ENCODE measurements around the gene KRT3.

Gene KRT3
- long read RNA-seq, donor 1, result 0 reads
- long read RNA-seq, donor 2, result 0 reads
- long read RNA-seq, donor 3, result 0 reads
- long read RNA-seq, donor 4, result 0 reads
- long read RNA-seq, donor 5, result 0 reads
- long read RNA-seq, donor 6, result 0 reads
- long read RNA-seq, donor 7, result 0 reads
- long read RNA-seq, donor 8, result 0 reads

DNA sequence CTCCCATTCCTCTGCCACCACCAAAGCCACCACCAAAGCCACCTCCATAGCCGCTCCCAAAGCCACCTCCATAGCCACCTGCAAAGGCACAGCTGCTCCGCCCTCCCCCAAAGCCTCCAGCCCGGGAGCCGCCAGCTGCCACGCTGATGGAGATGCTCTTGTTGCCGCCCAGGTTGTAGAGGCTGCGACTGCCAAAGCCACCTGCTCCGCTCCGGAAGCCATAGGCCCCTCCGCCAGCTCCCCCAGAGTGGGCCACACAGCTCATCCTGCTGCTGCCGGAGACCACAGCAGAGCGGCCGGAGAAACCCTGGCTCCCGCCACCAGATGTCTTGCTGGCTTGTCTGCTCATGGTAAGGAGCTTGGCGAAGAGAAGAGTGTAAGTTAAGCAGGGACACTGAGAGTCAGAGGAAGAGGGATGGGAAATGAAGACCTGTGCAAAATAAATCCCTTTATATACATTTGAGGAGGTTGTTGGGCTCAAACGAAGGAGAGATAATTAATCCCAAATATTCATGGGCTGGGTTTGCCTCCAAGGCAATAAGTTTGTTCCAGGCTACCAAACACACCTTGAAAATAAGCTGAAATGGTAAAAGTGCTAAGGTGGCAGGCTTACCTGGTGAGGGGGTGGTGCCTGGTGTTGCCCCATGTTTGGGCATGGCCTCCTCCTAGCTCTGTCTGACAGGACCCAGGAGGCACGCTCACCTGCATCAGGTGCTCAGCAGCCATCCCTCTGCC, at the start of gene KRT3:
Gene KRT3 (minus strand): TSS at position 424 of the 735 bp plus-strand sequence. CDS start 75 bp downstream, at position 349.
- DNase-seq, result no peak

DNA sequence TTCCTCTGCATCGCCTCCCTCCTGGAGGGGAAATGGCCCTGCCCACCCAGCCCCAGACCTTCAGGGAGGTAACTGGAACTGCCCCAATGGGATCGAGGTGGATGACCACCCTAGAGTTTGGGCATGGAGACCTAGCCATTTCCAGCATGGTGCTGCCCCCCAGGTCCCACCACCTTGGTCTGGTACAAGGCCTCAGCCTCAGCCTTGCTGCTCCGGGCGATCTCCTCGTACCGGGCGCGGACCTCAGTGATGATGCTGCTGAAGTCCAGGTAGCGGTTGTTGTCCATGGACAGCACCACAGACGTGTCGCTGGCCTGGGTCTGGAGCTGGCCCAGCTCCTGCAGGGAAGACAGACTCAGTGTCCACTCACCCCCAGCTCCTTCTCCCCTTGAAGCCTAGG, 48.5 kb upstream of the KRT3 start:
- no peak for DNase-seq

DNA sequence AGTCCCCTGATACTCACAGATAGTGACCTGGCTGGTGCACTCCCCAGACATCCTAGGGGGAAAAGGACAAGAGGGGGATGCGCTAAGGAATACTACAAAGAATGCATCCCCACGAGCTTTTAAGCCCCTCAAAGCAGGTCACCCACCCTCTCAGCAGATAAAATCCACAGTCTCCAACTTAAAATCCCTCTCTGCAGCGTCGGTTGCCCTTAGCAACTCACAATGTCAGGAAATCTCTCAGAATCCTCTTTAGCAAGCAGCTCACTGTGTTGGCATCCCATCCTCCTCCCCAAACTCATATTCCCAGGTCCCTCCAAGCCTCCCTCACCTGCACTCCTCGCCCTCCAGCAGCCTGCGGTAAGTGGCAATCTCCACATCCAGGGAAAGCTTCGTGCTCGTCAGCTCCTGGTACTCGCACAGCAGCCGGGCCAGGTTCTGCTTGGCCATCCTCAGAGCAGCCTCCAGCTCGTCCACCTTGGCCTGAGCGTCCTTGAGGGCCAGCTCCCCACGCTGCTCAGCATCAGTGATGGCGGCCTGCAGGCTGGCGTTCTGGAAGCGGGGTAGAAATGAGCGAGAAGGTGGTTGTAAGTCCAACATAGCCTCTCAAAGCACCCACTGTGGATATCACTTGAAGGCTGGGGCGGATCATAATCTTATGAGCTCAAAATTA, 43.7 kb upstream of the KRT3 start:
- DNase-seq, result no peak

DNA sequence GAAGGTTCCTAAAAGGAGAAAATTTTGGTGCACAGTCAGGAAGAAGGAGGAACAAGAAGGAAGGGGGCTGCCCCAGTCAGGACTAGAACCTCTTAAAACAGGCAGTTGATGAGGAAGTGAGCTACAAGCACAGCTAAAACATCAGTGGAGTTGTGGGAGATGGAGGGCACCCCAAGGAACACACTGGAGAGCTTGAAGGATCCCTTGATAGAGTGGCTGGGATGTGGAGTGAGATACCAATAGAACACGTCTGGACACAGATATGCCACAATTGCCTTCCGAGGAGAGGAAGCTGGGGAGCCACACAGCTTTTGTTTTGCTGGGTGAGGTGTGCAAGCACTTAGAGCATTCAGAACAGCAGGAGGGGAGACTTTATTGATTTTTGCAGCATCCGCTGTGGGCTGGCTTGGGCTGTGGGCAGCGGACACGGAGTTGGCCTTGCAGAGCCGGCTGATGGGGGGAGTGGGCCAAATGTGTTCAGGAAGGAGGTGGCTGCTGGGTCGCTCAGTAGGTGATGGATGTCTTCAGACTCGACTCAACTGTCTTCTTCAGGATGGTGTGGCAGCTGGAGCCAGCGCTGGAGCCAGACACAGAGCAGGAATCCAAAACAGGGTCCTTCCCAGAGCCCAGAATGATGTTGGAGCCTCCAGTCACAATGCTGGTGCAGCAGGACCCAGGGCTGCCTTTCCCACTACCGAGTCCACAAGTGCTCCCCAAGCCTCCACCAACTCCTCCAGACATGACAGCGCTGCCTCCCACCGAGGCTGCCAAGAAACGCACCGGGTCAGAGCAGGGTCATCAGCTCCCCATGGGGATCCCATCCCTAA, 42.9 kb upstream of the KRT3 start:
- DNase-seq, result no peak

DNA sequence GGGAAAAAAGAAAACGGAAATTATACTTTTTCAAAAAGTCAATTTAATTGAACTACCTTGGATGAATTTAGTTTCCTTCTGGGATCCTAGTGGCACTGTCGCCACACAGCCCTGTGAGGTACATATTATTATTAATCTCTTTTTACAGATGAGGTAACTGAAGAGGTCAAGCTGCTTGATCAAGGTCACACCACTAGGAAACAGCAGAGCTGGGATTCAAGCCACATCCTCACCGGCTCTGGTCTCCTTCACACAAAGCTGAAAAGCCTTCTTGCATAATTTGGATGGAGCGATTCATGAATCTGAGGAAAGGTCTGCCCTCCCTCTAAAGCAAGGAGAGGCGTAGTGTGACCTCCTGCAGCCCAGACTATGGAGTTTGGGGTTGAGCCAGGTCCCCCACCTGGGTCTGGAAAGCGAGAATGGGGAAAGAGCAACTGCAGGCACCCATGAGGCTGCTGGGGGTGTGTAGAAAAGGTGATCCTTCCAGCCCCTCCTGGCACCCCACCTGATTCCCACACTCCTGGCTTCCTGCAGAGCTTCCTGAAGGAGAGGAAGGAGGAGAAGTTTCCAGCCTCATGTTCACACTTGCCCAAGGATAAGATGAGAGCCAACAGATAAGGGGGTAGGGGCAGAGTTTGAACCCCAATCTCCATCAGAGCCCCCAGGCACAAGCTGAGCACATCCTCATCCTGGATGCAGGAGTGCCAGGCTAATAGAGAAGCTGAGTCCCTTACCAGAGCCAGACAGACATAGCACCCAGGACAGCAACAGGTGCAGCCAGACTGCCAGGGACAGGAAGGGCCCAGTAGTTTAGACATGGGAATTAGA, 42.1 kb upstream of the KRT3 start:
- no peak for DNase-seq

DNA sequence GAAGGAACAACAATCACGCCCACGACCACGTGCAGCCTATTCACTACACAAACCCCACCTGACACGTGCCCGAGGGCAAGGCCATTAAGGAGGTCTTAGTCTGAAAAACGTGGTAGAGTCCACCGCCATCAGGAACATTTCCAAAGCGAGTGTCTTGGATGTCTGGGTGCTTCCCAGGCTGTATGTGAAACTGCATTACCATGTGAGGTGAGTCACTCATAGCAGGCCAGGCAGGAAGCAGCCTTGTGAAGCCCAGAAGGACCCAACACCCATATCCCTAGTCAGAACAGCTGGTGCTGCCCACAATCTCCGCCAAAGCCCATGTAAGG, 41.5 kb upstream of the KRT3 start:
- no peak for DNase-seq

DNA sequence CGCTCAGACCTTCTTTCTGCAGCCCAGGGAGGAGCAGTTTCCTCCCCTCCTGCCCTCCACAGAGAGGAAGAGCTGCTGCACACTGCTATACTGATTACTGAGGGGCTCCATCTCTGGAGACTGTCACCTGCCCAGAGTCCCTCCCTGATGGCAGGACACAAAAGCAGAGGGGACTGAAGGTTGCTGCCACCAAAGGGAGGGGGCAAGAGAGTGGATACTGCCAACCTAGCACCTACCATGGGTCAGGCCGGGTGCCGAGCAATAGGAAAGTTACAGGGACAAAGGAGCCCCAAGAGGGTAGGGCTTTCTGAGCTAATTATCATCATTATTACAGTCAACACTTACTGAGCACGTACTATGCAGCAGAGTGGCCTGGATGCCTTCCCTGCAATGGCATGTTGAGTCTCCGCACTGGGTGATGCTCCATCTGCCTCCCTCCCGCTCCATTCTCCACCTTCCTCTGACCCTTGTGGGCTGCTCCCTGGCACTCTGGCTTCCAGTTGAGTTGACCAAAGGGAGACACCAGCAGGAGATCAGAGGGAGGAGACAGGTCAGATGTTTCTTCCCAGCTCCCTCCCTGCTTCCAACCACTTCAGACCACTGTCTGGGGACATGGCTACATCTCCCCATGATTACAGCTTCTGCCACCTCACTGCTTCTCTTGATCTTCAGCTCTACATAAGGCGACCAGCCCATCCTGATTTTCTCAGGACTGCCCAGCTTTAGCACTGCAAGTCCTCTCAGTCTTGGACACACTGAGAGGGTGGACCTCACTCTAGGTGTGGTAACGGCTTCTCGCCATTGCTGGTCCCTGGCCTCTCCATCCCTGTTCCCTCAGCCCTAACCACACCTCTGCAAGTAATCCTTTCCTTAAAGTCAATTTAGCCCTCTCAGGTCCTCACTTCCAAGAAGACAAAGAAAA, 40.8 kb upstream of the KRT3 start:
- no peak for DNase-seq

GRCh38 chr12:52836042-52836466, 40.1 kb upstream of the KRT3 start:
- DNase-seq, result no peak

DNA sequence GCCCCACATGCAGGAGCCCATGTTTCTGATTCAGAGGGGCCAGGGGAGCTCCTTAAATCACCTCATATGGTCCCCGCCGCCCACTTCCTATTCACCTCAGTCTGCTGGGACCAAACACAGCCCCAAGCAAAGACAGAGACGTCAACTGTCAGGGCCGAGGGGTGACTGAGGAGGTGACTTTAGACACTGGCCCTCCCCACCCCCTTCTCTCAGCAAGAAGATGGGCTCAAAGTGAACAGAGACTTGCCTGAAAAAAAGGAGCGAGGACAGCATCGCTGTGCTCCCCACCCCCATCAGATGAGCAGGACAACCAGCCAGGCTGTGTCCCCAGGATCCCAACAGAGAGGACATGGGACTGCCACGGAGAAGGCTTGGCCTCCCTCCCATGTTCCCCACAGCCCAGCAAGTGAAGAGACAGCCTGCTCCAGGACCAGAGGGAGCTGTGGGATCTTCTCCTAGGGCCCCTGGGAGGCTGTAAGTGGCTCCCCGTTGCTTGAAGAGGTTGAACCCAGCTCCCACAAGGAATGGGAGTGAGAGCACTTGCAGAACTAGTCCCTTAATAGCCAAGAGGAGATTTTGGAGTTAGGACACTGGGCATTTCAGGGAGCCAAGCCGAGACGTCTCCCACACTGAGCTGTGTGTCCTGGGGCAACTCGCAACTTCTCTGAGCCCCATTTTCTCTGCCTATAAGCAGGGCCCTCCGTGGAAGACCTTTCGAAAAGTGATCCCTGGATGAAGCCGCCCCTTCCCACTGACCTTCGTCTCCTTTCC, 39.5 kb upstream of the KRT3 start:
- DNase-seq, result no peak

DNA sequence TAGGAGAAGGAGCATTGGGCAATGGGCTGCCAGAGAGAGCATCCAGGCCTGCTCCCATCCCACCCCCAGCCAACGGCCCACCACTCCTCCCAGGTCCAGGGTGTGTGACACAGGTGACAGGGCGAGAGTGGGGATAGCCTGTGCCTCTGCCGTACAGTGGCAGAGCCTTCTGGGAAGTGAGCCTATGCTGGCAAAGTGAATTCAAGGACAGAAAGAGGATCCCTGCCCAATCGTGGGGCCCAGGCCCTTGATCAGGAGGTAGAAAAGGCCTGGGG, 38.7 kb upstream of the KRT3 start:
- DNase-seq, result no peak

- no peak for DNase-seq
Measured at GRCh38 chr12:52833922-52834726, 38.2 kb upstream of the KRT3 start, which contains the start of gene KRT79. TSS of gene KRT79 (minus strand) at chr12:52834311. CDS start at chr12:52834260, 51 bp downstream.

- DNase-seq, result no peak
Measured at GRCh38 chr12:52832985-52833905, 37.3 kb upstream of the KRT3 start.

GRCh38 chr12:52832451-52832850, 36.5 kb upstream of the KRT3 start:
- no peak for DNase-seq

- no peak for DNase-seq
Measured at GRCh38 chr12:52831251-52831650, 35.3 kb upstream of the KRT3 start.

DNA sequence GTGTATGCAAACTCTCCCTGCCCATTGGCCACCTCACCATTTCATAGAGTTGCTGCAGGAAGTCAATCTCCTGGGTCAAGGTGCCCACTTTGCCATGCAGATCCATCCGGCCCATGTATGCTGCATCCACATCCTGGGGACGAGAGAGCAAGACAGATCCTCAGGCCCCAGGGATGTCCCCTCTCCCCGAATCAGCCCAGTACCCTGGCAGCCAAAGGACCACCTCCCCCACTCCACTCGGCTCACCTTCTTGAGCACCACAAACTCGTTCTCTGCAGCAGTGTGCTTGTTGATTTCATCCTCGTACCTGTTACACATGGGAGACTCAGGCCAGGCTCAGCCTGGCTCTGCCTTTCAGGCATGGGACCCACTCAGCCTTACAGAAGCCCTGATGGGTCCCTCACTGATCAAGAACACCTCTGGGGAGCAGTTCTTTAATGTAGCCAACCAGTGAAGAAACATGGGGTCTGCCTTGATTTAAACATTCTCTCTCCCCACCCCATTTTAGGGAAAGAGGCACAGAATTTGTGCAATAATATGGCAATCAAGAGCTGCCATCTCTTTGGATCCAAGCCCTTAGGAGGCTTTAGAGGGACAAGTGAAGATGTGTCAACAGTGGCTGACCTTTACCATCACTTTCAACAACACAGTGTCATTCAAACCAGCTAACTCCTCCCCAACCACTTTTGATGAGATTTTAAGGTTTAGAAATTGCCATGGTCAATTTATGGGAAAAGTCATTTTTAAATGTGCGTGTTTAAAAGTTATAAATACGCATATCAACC, 34.3 kb upstream of the KRT3 start:
- no peak for DNase-seq

DNA sequence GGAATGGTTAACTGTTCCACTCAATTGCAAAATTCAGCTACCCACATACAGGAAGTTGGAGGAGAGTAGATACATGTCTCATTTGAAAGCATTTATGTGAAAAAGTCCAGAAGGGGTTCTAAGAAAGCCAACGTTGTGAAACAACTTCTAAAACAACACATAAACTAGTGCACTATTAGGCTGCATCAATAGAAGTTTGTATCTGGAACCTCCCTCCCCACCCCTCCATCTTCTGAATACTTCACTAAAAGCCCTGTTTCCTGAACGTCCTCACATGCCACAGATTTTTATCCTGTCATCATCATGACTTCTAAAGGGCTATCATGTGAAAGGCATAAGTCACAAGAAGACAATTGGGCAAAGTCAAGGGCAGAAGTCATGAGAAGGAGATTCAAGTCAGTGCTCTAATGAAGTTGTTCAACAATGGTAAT, 32.7 kb upstream of the KRT3 start:
- no peak for DNase-seq

GRCh38 chr12:52828156-52828555, 32.2 kb upstream of the KRT3 start:
- DNase-seq, result no peak

Data from right kidney (tissue), 9 donors.